OCI-LY7 (cell line): ENCODE results near the gene SPATA6L. TPM values are rescaled to one million over a fixed set of nuclear protein-coding genes. Genes with fewer than 3 reads are reported as not detected.

Experiments
- BruUV-seq: library from RNA; stranded (reverse); fragments of 400-500 nt; replicated peaks from 2 replicates; lab custom pipeline; 2021; lab: Mats Ljungman, UMichigan
- CTCF ChIA-PET: fragments of 300-600 bp; sonication (Branson Sonifier 250); formaldehyde crosslinking; loops from one replicate; lab custom pipeline; 2022; ENCODE audit warnings: antibody characterized with exemption; ENCODE audit not compliant: unreplicated experiment; lab: Charles Lee
- POLR2A ChIA-PET: fragments of 300-600 bp; sonication (Branson Sonifier 250); formaldehyde crosslinking; loops from one replicate; lab custom pipeline; 2022; ENCODE audit warnings: antibody characterized with exemption; lab: Charles Lee
- DNase-seq: peaks from one replicate; pipeline ENCODE4 v3.0.0-alpha.2; 2015; ENCODE audit warnings: low spot score
- H2AFZ ChIP-seq: fragments of 200-600 bp; sonication (generic), shearing (Covaris generic); 2 replicates; pipeline ENCODE4 v1.6.1; 2014; ENCODE audit warnings: mild to moderate bottlenecking, antibody characterized with exemption, low read length, moderate library complexity
- H3K27ac ChIP-seq: fragments of 200-600 bp; sonication (generic); 2 replicates; pipeline ENCODE4 v1.5.1; 2014; ENCODE audit warnings: mixed run types, low read depth, mild to moderate bottlenecking, moderate library complexity, low read length, inconsistent platforms; ENCODE audit not compliant: poor library complexity, severe bottlenecking
- H3K36me3 ChIP-seq: fragments of 200-600 bp; sonication (generic); 2 replicates; pipeline ENCODE4 v1.6.1; 2014; ENCODE audit warnings: mild to moderate bottlenecking, antibody characterized with exemption, low read length, moderate library complexity, mixed read lengths; ENCODE audit not compliant: insufficient read depth
- H3K4me1 ChIP-seq: fragments of 200-600 bp; sonication (generic); 2 replicates; pipeline ENCODE4 v1.5.1; 2014; ENCODE audit warnings: mild to moderate bottlenecking, low read length; ENCODE audit not compliant: insufficient read depth, poor library complexity, severe bottlenecking
- H3K4me2 ChIP-seq: fragments of 200-600 bp; sonication (generic); 2 replicates; pipeline ENCODE4 v1.6.1; 2014; ENCODE audit warnings: mild to moderate bottlenecking, low read length
- H3K4me3 ChIP-seq: fragments of 200-600 bp; sonication (generic); 2 replicates; pipeline ENCODE4 v1.5.1; 2014; ENCODE audit warnings: mild to moderate bottlenecking, low read depth, low read length; ENCODE audit not compliant: poor library complexity, severe bottlenecking
- H3K79me2 ChIP-seq: fragments of 200-600 bp; sonication (generic); 2 replicates; pipeline ENCODE4 v1.6.1; 2016; ENCODE audit warnings: low read depth, mild to moderate bottlenecking, low read length, moderate library complexity, mixed read lengths; ENCODE audit not compliant: insufficient read depth
- H3K9me2 ChIP-seq: fragments of 200-600 bp; sonication (generic); 2 replicates; pipeline ENCODE4 v1.6.1; 2016; ENCODE audit warnings: mild to moderate bottlenecking, low read length, mixed read lengths; ENCODE audit not compliant: insufficient read depth
- H3K9me3 ChIP-seq: fragments of 200-600 bp; sonication (generic); 2 replicates; pipeline ENCODE4 v1.6.1; 2014; ENCODE audit warnings: mild to moderate bottlenecking, mixed run types, low read length, mixed read lengths
- H4K20me1 ChIP-seq: fragments of 200-600 bp; sonication (generic); 2 replicates; pipeline ENCODE4 v1.6.1; 2014; ENCODE audit warnings: mild to moderate bottlenecking, antibody characterized with exemption, low read length, moderate library complexity, mixed read lengths; ENCODE audit not compliant: insufficient read depth
- EZH2phosphoT487 ChIP-seq: fragments of 200-600 bp; sonication (generic); IDR thresholded peaks from 2 replicates; pipeline ENCODE4 v1.6.1; 2018; ENCODE audit warnings: low read depth, borderline replicate concordance, mild to moderate bottlenecking, mixed run types, antibody characterized with exemption, low read length, moderate library complexity, mixed read lengths
- intact Hi-C: fragments of 100-400 bp; cut with micrococcal nuclease; formaldehyde crosslinking; loops from one replicate; pipeline ENCODE4 v1.10.0; 2022; ENCODE audit not compliant: unreplicated experiment
- total RNA-seq, 2 experiments: library from RNA; depleted of rRNA in 1 of 2; stranded (reverse); fragments of >200 nt in 1 of 2; shearing (Covaris generic) in 1 of 2; gene quantifications; 2 replicates each; pipeline ENCODE4 v1.2.3, GENCODE V29; 2014 to 2022
- TF ChIP-seq, protein P1 (sequence below): fragments of 200-600 bp; sonication (generic); conservative IDR thresholded peaks from 2 replicates; pipeline ENCODE4 v1.5.1; 2014; ENCODE audit warnings: mild to moderate bottlenecking, antibody characterized with exemption, low read length, moderate library complexity, mixed read lengths

Gene SPATA6L
- total RNA-seq, 2 experiments from 2014 or later = 0.49 TPM; not detected in 1

DNA sequence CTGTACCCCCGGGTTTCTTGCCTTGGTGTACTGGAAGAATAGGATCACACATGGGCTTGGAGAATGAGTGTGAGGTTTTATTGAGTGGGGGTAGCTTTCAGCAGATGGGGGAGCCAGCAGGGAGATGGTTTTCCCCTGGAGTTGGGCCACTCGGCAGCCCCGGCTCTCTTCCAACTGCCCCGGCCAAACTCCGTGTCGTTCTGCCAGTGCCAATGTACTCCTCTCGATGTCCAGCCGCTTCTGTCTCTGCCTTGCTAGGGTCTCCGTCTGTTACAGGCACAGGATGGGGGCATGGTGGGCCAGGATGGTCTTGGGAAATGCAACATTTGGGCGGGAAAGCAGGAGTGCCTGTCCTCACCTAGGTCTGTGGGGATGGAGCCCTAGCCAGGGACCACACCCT is 11.7 kb downstream of the SPATA6L start:
- H3K9me2 ChIP-seq = no peaks in the 10 kb centered on the region
- ChIA-PET CTCF (no interaction called here), POLR2A (interaction anchor here (0.6 kb wide), 1 partner anchor 226 kb away, joined by 5 read pairs; no protein-coding TSS in a partner anchor)
- DNase-seq = no peak
- H3K9me3 ChIP-seq = no peaks in the 10 kb centered on the region
- no peaks in the 10 kb centered on the region for H3K36me3 ChIP-seq
- BruUV-seq = no TSS peak
- H3K4me2 ChIP-seq = no peak overlapping the region
- no peak overlapping the region for H2AFZ ChIP-seq
- no peaks in the 10 kb centered on the region for H4K20me1 ChIP-seq
- no peak overlapping the region for H3K4me3 ChIP-seq
- intact Hi-C loops = no loop called here
- H3K79me2 ChIP-seq = no peaks in the 10 kb centered on the region
- H3K27ac ChIP-seq = no peak overlapping the region
- H3K4me1 ChIP-seq = no peaks in the 10 kb centered on the region
- TF ChIP-seq, protein P1, sequence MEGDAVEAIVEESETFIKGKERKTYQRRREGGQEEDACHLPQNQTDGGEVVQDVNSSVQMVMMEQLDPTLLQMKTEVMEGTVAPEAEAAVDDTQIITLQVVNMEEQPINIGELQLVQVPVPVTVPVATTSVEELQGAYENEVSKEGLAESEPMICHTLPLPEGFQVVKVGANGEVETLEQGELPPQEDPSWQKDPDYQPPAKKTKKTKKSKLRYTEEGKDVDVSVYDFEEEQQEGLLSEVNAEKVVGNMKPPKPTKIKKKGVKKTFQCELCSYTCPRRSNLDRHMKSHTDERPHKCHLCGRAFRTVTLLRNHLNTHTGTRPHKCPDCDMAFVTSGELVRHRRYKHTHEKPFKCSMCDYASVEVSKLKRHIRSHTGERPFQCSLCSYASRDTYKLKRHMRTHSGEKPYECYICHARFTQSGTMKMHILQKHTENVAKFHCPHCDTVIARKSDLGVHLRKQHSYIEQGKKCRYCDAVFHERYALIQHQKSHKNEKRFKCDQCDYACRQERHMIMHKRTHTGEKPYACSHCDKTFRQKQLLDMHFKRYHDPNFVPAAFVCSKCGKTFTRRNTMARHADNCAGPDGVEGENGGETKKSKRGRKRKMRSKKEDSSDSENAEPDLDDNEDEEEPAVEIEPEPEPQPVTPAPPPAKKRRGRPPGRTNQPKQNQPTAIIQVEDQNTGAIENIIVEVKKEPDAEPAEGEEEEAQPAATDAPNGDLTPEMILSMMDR = no peak

DNA sequence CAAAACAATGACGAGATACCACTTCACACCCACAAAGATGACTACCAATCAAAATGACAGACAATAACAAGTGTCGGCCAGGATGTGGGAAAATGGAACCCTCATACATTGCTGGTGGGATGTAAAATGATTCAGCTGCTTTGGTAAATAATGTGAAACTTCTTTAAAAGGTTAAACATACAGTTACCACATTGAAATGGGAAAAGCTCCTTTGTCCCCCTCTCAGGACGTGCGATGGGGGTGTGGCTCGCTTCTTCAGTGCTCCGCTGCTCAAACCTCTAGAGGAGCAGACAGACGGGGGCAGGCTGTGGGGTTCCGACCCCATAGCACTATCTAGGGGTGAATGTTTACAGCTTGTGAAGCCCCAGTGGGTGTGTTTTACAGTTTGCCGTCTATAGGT is 12.2 kb downstream of the SPATA6L start:
- Histone ChIP-seq H3K9me3 (no peaks in the 10 kb centered on the region), H3K4me2 (no peak overlapping the region), H3K9me2 (no peaks in the 10 kb centered on the region), H3K79me2 (no peaks in the 10 kb centered on the region), H2AFZ (no peak overlapping the region), H4K20me1 (no peaks in the 10 kb centered on the region), H3K4me3 (no peak overlapping the region), H3K4me1 (no peaks in the 10 kb centered on the region), H3K27ac (no peak overlapping the region), H3K36me3 (no peaks in the 10 kb centered on the region)
- BruUV-seq = no TSS peak
- CTCF ChIA-PET = no interaction called here
- intact Hi-C loops = no loop called here
- no peak for TF ChIP-seq EZH2phosphoT487
- TF ChIP-seq, protein P1 = no peak
- no peak for DNase-seq
- POLR2A ChIA-PET = interaction anchor here (0.6 kb wide), 1 partner anchor 94 kb away, joined by 3 read pairs; no protein-coding TSS in a partner anchor

DNA sequence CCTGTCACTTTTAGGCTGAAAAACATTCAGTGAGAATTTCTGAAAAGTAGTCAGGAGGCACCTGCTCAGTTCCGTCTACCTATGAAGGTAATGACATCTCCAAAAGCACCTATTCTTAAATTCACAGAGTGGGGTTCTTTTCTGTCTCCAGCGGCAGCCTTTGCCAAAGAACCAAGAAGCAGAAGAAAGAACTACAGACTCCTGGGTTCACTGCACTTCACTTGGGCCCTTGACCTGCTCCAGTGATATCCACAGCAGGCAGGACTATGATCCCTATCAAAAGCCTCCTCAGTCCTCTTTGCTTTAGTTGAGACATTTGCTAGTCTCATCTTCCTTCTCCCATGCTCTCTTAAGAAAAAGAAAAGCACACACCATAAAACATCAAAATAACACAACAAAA is 23.9 kb downstream of the SPATA6L start:
- Histone ChIP-seq H3K4me1 (no peaks in the 10 kb centered on the region), H3K27ac (no peak overlapping the region), H3K4me2 (no peak overlapping the region), H3K79me2 (no peaks in the 10 kb centered on the region), H3K4me3 (no peak overlapping the region), H4K20me1 (no peaks in the 10 kb centered on the region), H3K9me3 (no peaks in the 10 kb centered on the region), H2AFZ (no peak overlapping the region), H3K36me3 (no peaks in the 10 kb centered on the region), H3K9me2 (no peaks in the 10 kb centered on the region)
- no TSS peak for BruUV-seq
- DNase-seq = no peak
- ChIA-PET CTCF (no interaction called here), POLR2A (no interaction called here)
- intact Hi-C loops = loop anchor here (10.0 kb wide), 1 partner anchor 258 kb away; no protein-coding TSS in a partner anchor
- TF ChIP-seq, protein P1 = no peak
- no peak for TF ChIP-seq EZH2phosphoT487
